K562 (cell line): Measurements from ENCODE around the gene PCBP2. TPM values are rescaled to one million over a fixed set of nuclear protein-coding genes. Genes with fewer than 3 reads are reported as not detected.

ENCODE experiments used
- ARID2 ChIP-seq: fragments of 450-650 bp; IDR thresholded peaks from 2 replicates; pipeline ENCODE4 v1.6.1; 2017; ENCODE audit warnings: antibody characterized with exemption, mild to moderate bottlenecking
- MAFF ChIP-seq: IDR thresholded peaks from 2 replicates; pipeline ENCODE4 v1.6.1; 2012; ENCODE audit warnings: low read length, improper control_type of control experiment
- MCM3 ChIP-seq: fragments of 450-650 bp; IDR thresholded peaks from 2 replicates; pipeline ENCODE4 v1.6.1; 2016
- NONO ChIP-seq, 2 experiments: fragments of 200-400 bp in 1 of 2; fragments of 450-650 bp in 1 of 2; formaldehyde crosslinking in 1 of 2; IDR thresholded peaks; 2 replicates each; pipeline ENCODE4 v1.6.1; 2017; ENCODE audit warnings: low read depth in 2 of 2, mild to moderate bottlenecking in 2 of 2, moderate library complexity in 2 of 2, low read length in 1 of 2
- OTX1 ChIP-seq: fragments of 450-650 bp; formaldehyde crosslinking; IDR thresholded peaks from 2 replicates; pipeline ENCODE4 v1.4.0; 2022; ENCODE audit warnings: mild to moderate bottlenecking
- POLR2H ChIP-seq: IDR thresholded peaks from 2 replicates; pipeline ENCODE4 v1.6.1; 2016; ENCODE audit warnings: missing genetic modification characterization, low read depth, mild to moderate bottlenecking, control low read depth, missing compliant biosample characterization, moderate library complexity
- SRSF7 ChIP-seq: fragments of 200-400 bp; formaldehyde crosslinking; optimal IDR thresholded peaks from 2 replicates; pipeline ENCODE3; 2017; ENCODE audit warnings: mild to moderate bottlenecking, low read depth, low read length
- TAL1 ChIP-seq: fragments of 450-650 bp; IDR thresholded peaks from 2 replicates; pipeline ENCODE4 v1.6.1; 2016; ENCODE audit warnings: mild to moderate bottlenecking
- ZBTB1 ChIP-seq: sonication (generic); formaldehyde crosslinking; IDR thresholded peaks from 2 replicates; pipeline ENCODE4 v1.8.1; 2023; ENCODE audit warnings: missing genetic modification reagents, low read depth, mild to moderate bottlenecking, borderline replicate concordance
- ZKSCAN1 ChIP-seq: fragments of 150-350 bp; IDR thresholded peaks from 2 replicates; pipeline ENCODE4 v1.6.1; 2016; ENCODE audit warnings: low read depth, low read length
- ZNF717 ChIP-seq: fragments of 250-450 bp; sonication (Bioruptor Pico); IDR thresholded peaks from 2 replicates; pipeline ENCODE4 v1.5.0; 2021
- polyA plus RNA-seq, 8 experiments: library from polyadenylated mRNA; depleted of rRNA in 4 of 8; stranded (reverse) in 5 of 8; unstranded in 3 of 8; fragments of >200 nt; fragmentation: Nextera tagmentation in 2 of 8; fragmentation: Illumina TruSeq in 1 of 8; extraction: Ambion mirVana in 2 of 8; extraction: Trizol in 1 of 8; gene quantifications; 2 replicates each; pipeline versions ENCODE4 v1.2.1 to v1.2.3, GENCODE V29; 2011 to 2014; ENCODE audit warnings: inconsistent platforms in 1 of 8, missing spikeins in 1 of 8
- total RNA-seq, 7 experiments: library from RNA; depleted of rRNA in 6 of 7; stranded (reverse); fragments of >200 nt in 6 of 7; fragmentation: Illumina TruSeq in 2 of 7; extraction: Trizol in 2 of 7; gene quantifications; 2 replicates each; pipeline versions ENCODE4 v1.2.1 to v1.2.3, GENCODE V29; 2011 to 2021; ENCODE audit warnings: low replicate concordance in 1 of 7
- TF ChIP-seq, protein P1 (sequence below): fragments of 150-350 bp; conservative IDR thresholded peaks from 2 replicates; pipeline ENCODE4 v1.6.1; 2014; ENCODE audit warnings: low read length
- TF ChIP-seq, protein P2 (sequence below): fragments of 250-450 bp; sonication (Bioruptor Pico); IDR thresholded peaks from 2 replicates; pipeline ENCODE4 v1.4.0; 2020; ENCODE audit warnings: mild to moderate bottlenecking, moderate library complexity
- TF ChIP-seq, protein P3 (sequence below): fragments of 450-650 bp; IDR thresholded peaks from 2 replicates; pipeline ENCODE4 v1.6.1; 2016; ENCODE audit warnings: antibody characterized with exemption
- TF ChIP-seq, protein P4 (sequence below): sonication (generic); formaldehyde crosslinking; IDR thresholded peaks from 2 replicates; pipeline ENCODE4 v1.9.0; 2022; ENCODE audit warnings: mild to moderate bottlenecking, missing genetic modification reagents
- TF ChIP-seq, protein P5 (sequence below): sonication (generic); formaldehyde crosslinking; IDR thresholded peaks from 2 replicates; pipeline ENCODE4 v1.8.1; 2023; ENCODE audit warnings: mild to moderate bottlenecking, missing genetic modification reagents

Gene PCBP2
- total and polyA plus RNA-seq, 9 of the 15 experiments (the other 6 are each of a cell fraction or from before 2014, with no cell fraction given), result 137 to 831 (median 328) TPM

DNA sequence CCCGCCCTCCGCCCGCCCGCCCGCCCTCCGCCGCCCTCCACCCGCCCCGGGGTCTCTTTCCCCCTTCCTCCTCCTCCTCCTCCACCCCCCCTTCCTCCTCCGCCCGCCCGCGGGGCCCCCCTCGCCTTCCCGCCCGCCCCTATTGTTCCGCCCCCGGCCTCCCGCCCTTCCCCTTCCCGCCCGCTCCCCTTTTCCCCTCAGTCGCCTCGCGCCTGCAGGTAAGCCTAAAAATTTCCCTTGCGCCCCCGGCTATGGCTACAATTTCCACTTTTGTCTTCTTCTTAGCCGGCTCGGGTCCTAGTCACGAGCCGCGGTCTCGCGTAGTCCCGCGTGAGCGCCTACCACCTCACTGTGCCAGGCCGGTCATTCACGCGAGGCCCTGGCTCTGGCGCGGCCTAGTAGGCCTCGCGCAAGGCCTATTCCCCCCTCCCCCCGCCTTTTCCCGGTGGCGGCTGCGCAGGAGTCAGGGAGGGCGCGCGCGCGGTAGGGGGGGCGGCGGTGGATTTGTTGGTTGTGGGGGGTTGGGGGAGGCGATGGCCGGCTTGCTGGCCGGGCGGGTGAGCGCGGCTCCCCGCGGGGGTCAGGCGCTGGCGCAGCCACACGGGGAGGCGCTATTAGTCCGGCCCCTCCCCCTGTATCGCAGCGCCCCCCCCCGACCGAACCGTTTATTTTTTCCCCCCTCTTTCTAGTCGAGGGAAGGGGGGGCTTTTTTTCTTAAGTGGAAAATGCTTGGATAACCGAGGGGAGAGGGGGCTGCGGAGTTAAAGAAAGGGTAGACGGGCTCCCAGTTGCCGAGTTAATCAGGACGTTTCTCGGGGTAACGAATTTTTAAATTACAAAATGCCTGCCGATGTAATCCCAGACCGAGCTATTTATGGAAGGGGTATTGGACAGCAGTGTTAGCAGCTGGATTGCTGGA is 516 bp downstream of the PCBP2 start (continued):
- TF ChIP-seq, protein P1, sequence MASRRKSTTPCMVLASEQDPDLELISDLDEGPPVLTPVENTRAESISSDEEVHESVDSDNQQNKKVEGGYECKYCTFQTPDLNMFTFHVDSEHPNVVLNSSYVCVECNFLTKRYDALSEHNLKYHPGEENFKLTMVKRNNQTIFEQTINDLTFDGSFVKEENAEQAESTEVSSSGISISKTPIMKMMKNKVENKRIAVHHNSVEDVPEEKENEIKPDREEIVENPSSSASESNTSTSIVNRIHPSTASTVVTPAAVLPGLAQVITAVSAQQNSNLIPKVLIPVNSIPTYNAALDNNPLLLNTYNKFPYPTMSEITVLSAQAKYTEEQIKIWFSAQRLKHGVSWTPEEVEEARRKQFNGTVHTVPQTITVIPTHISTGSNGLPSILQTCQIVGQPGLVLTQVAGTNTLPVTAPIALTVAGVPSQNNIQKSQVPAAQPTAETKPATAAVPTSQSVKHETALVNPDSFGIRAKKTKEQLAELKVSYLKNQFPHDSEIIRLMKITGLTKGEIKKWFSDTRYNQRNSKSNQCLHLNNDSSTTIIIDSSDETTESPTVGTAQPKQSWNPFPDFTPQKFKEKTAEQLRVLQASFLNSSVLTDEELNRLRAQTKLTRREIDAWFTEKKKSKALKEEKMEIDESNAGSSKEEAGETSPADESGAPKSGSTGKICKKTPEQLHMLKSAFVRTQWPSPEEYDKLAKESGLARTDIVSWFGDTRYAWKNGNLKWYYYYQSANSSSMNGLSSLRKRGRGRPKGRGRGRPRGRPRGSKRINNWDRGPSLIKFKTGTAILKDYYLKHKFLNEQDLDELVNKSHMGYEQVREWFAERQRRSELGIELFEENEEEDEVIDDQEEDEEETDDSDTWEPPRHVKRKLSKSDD, result no peak
- TF ChIP-seq MAFF (no peak), TAL1 (no peak), ARID2 (no peak), MCM3 (no peak), NONO (IDR thresholded peaks at IDR 0.05; ENCODE audit: low read depth in 2 of 2, low read length in 1 of 2) (peak in 1 of 2 experiments; percentile 25; a peak in 1 of 4 replicates), SRSF7 (no peak), ZBTB1 (peak; percentile 76; the same call in 1 of the 2 replicates), OTX1 (CRISPR knock-in tag) (peak; percentile 23; the same call in 1 of the 2 replicates), ZKSCAN1 (no peak), POLR2H (tag) (peak; percentile 38; the same call in 1 of the 2 replicates), ZNF717 (CRISPR knock-in tag) (no peak)
- TF ChIP-seq, protein P2, sequence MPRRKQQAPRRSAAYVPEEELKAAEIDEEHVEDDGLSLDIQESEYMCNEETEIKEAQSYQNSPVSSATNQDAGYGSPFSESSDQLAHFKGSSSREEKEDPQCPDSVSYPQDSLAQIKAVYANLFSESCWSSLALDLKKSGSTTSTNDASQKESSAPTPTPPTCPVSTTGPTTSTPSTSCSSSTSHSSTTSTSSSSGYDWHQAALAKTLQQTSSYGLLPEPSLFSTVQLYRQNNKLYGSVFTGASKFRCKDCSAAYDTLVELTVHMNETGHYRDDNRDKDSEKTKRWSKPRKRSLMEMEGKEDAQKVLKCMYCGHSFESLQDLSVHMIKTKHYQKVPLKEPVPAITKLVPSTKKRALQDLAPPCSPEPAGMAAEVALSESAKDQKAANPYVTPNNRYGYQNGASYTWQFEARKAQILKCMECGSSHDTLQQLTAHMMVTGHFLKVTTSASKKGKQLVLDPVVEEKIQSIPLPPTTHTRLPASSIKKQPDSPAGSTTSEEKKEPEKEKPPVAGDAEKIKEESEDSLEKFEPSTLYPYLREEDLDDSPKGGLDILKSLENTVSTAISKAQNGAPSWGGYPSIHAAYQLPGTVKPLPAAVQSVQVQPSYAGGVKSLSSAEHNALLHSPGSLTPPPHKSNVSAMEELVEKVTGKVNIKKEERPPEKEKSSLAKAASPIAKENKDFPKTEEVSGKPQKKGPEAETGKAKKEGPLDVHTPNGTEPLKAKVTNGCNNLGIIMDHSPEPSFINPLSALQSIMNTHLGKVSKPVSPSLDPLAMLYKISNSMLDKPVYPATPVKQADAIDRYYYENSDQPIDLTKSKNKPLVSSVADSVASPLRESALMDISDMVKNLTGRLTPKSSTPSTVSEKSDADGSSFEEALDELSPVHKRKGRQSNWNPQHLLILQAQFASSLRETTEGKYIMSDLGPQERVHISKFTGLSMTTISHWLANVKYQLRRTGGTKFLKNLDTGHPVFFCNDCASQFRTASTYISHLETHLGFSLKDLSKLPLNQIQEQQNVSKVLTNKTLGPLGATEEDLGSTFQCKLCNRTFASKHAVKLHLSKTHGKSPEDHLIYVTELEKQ, result 0 out of 2 replicates have a peak, but pooled peaks have one; percentile 34
- TF ChIP-seq, protein P3, sequence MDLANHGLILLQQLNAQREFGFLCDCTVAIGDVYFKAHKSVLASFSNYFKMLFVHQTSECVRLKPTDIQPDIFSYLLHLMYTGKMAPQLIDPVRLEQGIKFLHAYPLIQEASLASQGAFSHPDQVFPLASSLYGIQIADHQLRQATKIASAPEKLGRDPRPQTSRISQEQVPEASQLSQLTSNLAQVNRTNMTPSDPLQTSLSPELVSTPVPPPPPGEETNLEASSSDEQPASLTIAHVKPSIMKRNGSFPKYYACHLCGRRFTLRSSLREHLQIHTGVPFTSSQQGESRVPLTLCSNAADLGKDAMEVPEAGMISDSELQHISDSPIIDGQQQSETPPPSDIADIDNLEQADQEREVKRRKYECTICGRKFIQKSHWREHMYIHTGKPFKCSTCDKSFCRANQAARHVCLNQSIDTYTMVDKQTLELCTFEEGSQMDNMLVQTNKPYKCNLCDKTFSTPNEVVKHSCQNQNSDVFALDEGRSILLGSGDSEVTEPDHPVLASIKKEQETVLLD, result peak; percentile 73
- TF ChIP-seq, protein P4, sequence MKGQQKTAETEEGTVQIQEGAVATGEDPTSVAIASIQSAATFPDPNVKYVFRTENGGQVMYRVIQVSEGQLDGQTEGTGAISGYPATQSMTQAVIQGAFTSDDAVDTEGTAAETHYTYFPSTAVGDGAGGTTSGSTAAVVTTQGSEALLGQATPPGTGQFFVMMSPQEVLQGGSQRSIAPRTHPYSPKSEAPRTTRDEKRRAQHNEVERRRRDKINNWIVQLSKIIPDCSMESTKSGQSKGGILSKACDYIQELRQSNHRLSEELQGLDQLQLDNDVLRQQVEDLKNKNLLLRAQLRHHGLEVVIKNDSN (CRISPR knock-in tag), result 0 out of 2 replicates have a peak, but pooled peaks have one; percentile 4
- TF ChIP-seq, protein P5, sequence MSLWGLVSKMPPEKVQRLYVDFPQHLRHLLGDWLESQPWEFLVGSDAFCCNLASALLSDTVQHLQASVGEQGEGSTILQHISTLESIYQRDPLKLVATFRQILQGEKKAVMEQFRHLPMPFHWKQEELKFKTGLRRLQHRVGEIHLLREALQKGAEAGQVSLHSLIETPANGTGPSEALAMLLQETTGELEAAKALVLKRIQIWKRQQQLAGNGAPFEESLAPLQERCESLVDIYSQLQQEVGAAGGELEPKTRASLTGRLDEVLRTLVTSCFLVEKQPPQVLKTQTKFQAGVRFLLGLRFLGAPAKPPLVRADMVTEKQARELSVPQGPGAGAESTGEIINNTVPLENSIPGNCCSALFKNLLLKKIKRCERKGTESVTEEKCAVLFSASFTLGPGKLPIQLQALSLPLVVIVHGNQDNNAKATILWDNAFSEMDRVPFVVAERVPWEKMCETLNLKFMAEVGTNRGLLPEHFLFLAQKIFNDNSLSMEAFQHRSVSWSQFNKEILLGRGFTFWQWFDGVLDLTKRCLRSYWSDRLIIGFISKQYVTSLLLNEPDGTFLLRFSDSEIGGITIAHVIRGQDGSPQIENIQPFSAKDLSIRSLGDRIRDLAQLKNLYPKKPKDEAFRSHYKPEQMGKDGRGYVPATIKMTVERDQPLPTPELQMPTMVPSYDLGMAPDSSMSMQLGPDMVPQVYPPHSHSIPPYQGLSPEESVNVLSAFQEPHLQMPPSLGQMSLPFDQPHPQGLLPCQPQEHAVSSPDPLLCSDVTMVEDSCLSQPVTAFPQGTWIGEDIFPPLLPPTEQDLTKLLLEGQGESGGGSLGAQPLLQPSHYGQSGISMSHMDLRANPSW (CRISPR knock-in tag), result no peak
